Central memory CD8-positive, alpha-beta T cell (primary cell): ENCODE data around the gene TMEM18.
"Not testable (repeated sequence)": the region's sequence is repeated elsewhere in the genome, so short reads cannot be mapped to it uniquely, and the experiment has no call there.

ENCODE experiments used
- ATAC-seq: fragments of 150-1000 bp; cut with Tn5 transposase; replicated peaks from 2 replicates; pipeline ENCODE4 v1.10.0; 2022; ENCODE audit warnings: mild to moderate bottlenecking, moderate FRiP score, moderate number of reproducible peaks; ENCODE audit not compliant: poor library complexity, severe bottlenecking; ENCODE audit errors: extremely low read depth
- DNase-seq, 2 donors: peaks; one replicate each; pipeline ENCODE4 v3.0.0; 2021; ENCODE audit warnings: low spot score in 2 of 2
- H3K27ac Mint-ChIP-seq: one replicate; pipeline ENCODE4 v1.8.0; 2022; ENCODE audit warnings: low read depth, mild to moderate bottlenecking, moderate library complexity, mixed read lengths
- H3K27me3 Mint-ChIP-seq: one replicate; pipeline ENCODE4 v1.8.0; 2022; ENCODE audit warnings: mixed read lengths
- H3K36me3 Mint-ChIP-seq: one replicate; pipeline ENCODE4 v1.8.0; 2022; ENCODE audit warnings: mild to moderate bottlenecking, moderate library complexity, mixed read lengths; ENCODE audit not compliant: insufficient read depth
- H3K4me1 Mint-ChIP-seq: one replicate; pipeline ENCODE4 v1.8.0; 2022; ENCODE audit warnings: mixed read lengths
- H3K4me3 Mint-ChIP-seq: one replicate; pipeline ENCODE4 v1.8.0; 2022; ENCODE audit warnings: mild to moderate bottlenecking, moderate library complexity, mixed read lengths
- H3K9me3 Mint-ChIP-seq: one replicate; pipeline ENCODE4 v1.8.0; 2022; ENCODE audit warnings: mixed read lengths

The TMEM18 gene

DNA sequence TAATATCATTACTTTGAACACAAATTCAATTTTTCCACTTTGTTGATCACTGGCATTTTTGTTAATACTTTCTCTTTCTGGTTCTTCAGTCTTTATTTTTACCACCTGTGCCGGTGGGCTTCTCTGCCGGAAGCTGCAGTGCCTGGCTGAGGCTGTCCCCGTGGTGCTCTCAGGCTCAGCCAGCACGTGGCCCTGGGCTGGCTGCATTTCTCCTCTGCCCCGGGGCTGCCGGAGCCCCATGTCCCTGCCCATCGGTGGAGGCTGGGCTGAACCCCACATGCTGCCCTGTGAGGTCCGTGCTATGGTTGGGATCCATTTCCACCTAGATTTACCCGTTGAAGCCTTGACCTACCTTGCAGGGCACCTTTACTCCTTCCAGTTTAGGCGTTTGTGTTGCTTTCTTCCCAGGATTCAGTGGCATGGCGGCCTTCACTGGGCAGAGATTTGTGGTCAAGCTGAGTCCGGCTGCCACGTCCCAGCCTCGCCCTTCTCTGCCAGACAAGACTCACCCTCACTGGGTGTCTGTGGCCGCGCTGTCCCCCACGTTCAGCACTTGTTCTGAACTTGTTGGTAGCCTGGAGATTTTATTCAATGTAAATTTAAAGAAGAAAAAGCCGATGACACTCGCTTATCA, 12.8 kb upstream of the TMEM18 start:
- Mint-ChIP-seq H3K4me1 (no peaks in the 10 kb centered on the region), H3K27ac (no peak overlapping the region), H3K4me3 (no peak overlapping the region), H3K27me3 (peaks cover 48% of the 10 kb centered on the region), H3K36me3 (no peaks in the 10 kb centered on the region), H3K9me3 (peaks cover 6% of the 10 kb centered on the region)
- DNase-seq, result no peak
- ATAC-seq, result no peak

DNA sequence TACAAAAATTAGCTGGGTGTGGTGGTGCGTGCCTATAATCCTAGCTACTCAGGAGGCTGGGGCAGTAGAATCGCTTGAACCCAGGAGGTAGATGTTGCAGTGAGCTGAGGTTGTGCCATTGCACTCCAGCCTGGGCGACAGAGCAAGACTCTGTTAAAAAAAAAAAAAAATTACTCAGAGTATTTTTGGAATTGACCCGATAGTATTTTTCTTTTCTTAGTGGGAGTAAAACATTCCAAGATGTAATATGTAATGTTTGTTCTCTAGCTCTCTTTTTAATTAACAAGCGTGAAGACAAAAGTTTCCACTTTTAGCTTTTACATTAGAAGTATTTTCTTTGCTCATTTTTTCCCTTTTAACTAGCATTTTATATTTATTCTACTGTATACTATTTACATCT, 12.0 kb upstream of the TMEM18 start:
- H3K36me3 Mint-ChIP-seq, result no peaks in the 10 kb centered on the region
- H3K27me3 Mint-ChIP-seq, result peaks cover 56% of the 10 kb centered on the region
- H3K4me3 Mint-ChIP-seq, result no peak overlapping the region
- peaks cover 12% of the 10 kb centered on the region for H3K9me3 Mint-ChIP-seq
- no peak overlapping the region for H3K27ac Mint-ChIP-seq
- no peaks in the 10 kb centered on the region for H3K4me1 Mint-ChIP-seq
- ATAC-seq (no peak), DNase-seq (no peak)

- Mint-ChIP-seq H3K4me1 (no peaks in the 10 kb centered on the region), H3K4me3 (no peak overlapping the region), H3K27ac (no peak overlapping the region), H3K27me3 (peaks cover 57% of the 10 kb centered on the region), H3K36me3 (no peaks in the 10 kb centered on the region), H3K9me3 (peaks cover 12% of the 10 kb centered on the region)
- DNase-seq (no peak), ATAC-seq (no peak)
Measured at GRCh38 chr2:688504-689076, 11.4 kb upstream of the TMEM18 start.

- no peak overlapping the region for H3K4me3 Mint-ChIP-seq
- no peaks in the 10 kb centered on the region for H3K4me1 Mint-ChIP-seq
- no peak overlapping the region for H3K27ac Mint-ChIP-seq
- no peak for ATAC-seq
- peaks cover 36% of the 10 kb centered on the region for H3K27me3 Mint-ChIP-seq
- DNase-seq, result no peak
- H3K36me3 Mint-ChIP-seq, result no peaks in the 10 kb centered on the region
- peaks cover 12% of the 10 kb centered on the region for H3K9me3 Mint-ChIP-seq
Measured at GRCh38 chr2:685421-685820, 8.2 kb upstream of the TMEM18 start.

DNA sequence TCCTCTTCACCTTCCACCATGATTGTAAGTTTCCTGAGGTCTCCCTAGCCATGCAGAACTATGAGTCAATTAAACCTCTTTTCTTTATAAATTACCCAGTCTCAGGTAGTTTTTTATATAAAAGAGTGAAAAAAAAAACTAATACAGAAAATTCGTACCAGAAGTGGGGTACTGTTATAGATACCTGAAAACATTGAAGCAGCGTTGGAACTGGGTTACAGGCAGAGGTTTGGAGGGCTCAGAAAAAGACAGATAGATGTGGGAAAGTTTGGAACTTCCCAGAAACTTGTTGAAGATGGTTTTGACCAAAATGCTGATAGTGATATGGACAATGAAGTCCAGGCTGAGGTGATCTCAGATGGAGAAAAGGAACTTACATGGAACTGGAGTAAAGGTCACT, 7.7 kb upstream of the TMEM18 start:
- not testable (repeated sequence) for ATAC-seq, DNase-seq, H3K36me3 Mint-ChIP-seq, H3K4me1 Mint-ChIP-seq, H3K27ac Mint-ChIP-seq, H3K4me3 Mint-ChIP-seq
- peaks cover 12% of the 10 kb centered on the region for H3K9me3 Mint-ChIP-seq
- peaks cover 31% of the 10 kb centered on the region for H3K27me3 Mint-ChIP-seq

- Mint-ChIP-seq H3K36me3 (peaks cover 15% of the 10 kb centered on the region), H3K4me3 (no peak overlapping the region), H3K27ac (no peak overlapping the region), H3K4me1 (peaks cover 19% of the 10 kb centered on the region), H3K27me3 (peaks cover 16% of the 10 kb centered on the region), H3K9me3 (peaks cover 12% of the 10 kb centered on the region)
- DNase-seq (no peak), ATAC-seq (no peak)
Measured at GRCh38 chr2:682226-682625, 5.0 kb upstream of the TMEM18 start.

- H3K9me3 Mint-ChIP-seq, result peaks cover 12% of the 10 kb centered on the region
- ATAC-seq, result no peak
- peaks cover 22% of the 10 kb centered on the region for H3K36me3 Mint-ChIP-seq
- no peak for DNase-seq
- H3K27ac Mint-ChIP-seq, result no peak overlapping the region
- H3K4me3 Mint-ChIP-seq, result no peak overlapping the region
- peaks cover 27% of the 10 kb centered on the region for H3K4me1 Mint-ChIP-seq
- H3K27me3 Mint-ChIP-seq, result peaks cover 16% of the 10 kb centered on the region
Measured at GRCh38 chr2:681312-681711, 4.1 kb upstream of the TMEM18 start.

GRCh38 chr2:680496-680895, 3.3 kb upstream of the TMEM18 start:
- no peak overlapping the region for H3K4me3 Mint-ChIP-seq
- H3K27ac Mint-ChIP-seq, result no peak overlapping the region
- H3K4me1 Mint-ChIP-seq, result peaks cover 35% of the 10 kb centered on the region
- ATAC-seq, result no peak
- H3K36me3 Mint-ChIP-seq, result peaks cover 25% of the 10 kb centered on the region
- DNase-seq, result no peak
- H3K27me3 Mint-ChIP-seq, result peaks cover 14% of the 10 kb centered on the region
- H3K9me3 Mint-ChIP-seq, result peaks cover 11% of the 10 kb centered on the region

DNA sequence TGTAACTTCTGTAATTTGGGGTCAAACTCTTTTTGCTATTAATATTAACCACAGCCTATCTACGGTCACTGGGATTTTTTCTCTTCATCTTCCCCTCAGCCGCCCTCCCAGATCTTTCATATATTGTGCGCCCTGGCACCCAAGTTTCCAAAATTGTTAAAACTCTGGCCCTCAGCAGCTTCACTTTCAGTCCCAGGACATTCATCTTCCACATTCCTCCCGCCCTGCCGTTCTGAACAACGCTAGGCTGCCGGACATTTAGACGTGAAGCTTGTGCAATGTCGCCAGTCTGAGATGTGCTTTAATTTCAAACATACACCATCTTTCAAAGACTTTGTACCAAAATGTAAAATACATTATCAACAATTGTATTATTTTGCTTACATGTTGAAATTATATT, 1.8 kb upstream of the TMEM18 start:
- H3K9me3 Mint-ChIP-seq, result no peaks in the 10 kb centered on the region
- no peaks in the 10 kb centered on the region for H3K27me3 Mint-ChIP-seq
- no peak overlapping the region for H3K27ac Mint-ChIP-seq
- ATAC-seq (no peak), DNase-seq (no peak)
- H3K4me3 Mint-ChIP-seq, result peak overlapping the region; percentile 90
- H3K36me3 Mint-ChIP-seq, result peaks cover 32% of the 10 kb centered on the region
- peaks cover 49% of the 10 kb centered on the region for H3K4me1 Mint-ChIP-seq

DNA sequence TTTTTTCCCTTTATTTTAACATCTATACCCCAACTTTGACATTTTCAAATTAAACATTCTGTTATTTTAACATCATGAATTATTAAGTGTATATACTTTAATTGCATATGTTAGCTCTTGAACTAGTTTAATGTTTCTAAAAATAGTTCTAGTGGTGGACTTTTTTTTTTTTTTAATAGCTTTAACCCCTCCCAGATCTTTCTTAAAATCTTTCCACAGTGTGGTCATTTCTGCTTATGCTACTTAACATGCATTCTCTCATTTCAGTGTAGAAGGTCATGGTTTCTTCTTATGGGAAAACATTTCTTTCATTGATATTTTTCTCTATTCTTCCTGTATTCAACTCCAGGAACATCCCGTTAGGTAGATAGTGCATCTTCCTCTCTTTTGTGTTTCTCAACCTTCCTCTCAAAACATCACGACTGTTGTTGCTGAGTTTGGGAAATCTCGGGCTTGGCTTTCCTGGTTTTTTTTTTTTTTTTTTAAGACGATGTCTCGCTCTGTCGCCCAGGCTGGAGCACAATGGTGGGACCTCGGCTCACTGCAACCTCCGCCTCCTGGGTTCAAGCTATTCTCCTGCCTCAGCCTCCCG, 849 bp upstream of the TMEM18 start:
- peaks cover 55% of the 10 kb centered on the region for H3K4me1 Mint-ChIP-seq
- DNase-seq (peak in 1 of 2 donors; percentile 3), ATAC-seq (no peak)
- no peaks in the 10 kb centered on the region for H3K27me3 Mint-ChIP-seq
- H3K9me3 Mint-ChIP-seq, result no peaks in the 10 kb centered on the region
- peaks cover 32% of the 10 kb centered on the region for H3K36me3 Mint-ChIP-seq
- peak overlapping the region; percentile 98 for H3K27ac Mint-ChIP-seq
- H3K4me3 Mint-ChIP-seq, result peak overlapping the region; percentile 90

- Mint-ChIP-seq H3K36me3 (peaks cover 33% of the 10 kb centered on the region), H3K4me3 (peak overlapping the region; percentile 90), H3K27me3 (no peaks in the 10 kb centered on the region), H3K9me3 (no peaks in the 10 kb centered on the region), H3K4me1 (peaks cover 60% of the 10 kb centered on the region), H3K27ac (peak overlapping the region; percentile 98)
- DNase-seq (peak; percentile 90 to 97), ATAC-seq (peak; percentile 81)
Measured at GRCh38 chr2:676647-677055, 555 bp downstream of the TMEM18 start.

DNA sequence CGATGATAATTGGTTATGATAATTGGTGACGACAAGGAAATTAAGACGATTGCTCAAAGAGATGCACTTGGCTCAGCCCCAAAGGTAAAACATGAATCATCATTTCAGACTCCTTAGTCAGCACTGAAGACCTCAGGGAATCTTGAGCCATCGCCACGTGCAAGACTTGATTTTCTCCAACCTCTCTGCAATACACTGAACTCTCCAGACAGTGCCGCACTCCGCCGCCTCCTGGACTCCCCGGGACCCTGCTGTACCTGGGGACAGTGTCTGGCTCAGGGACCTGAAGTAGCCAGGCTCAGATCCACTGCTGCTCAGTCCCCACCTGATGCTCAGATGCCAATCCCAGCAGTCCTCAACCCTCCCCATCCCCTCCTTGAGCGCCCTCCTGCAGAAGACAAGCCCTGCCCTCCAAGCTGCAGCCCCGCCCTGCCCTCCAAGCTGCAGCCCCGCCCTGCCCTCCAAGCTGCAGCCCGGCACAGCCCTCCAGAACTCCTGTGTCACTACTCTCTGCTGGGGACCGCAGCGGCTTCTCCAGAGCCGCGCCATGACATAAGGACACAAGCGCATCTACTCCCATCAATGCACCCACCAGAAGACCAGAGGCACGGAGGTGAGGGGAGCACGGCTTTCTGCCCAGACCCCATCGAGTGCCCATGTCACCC, 1.1 kb downstream of the TMEM18 start:
- H3K36me3 Mint-ChIP-seq, result peaks cover 33% of the 10 kb centered on the region

GRCh38 chr2:675460-675859, 1.7 kb downstream of the TMEM18 start:
- DNase-seq, result no peak
- Mint-ChIP-seq H3K27me3 (no peaks in the 10 kb centered on the region), H3K4me1 (peaks cover 60% of the 10 kb centered on the region), H3K4me3 (no peak overlapping the region), H3K27ac (no peak overlapping the region), H3K9me3 (no peaks in the 10 kb centered on the region), H3K36me3 (peaks cover 34% of the 10 kb centered on the region)
- ATAC-seq, result no peak

More for the DNA sequence above, 1.1 kb downstream of the TMEM18 start:
- H3K4me3 Mint-ChIP-seq, result peak overlapping the region; percentile 90
- H3K27me3 Mint-ChIP-seq, result no peaks in the 10 kb centered on the region
- no peaks in the 10 kb centered on the region for H3K9me3 Mint-ChIP-seq
- H3K4me1 Mint-ChIP-seq, result peaks cover 60% of the 10 kb centered on the region
- peak; percentile 20 for ATAC-seq
- peak overlapping the region; percentile 98 for H3K27ac Mint-ChIP-seq
- no peak for DNase-seq
